Measurements from ENCODE around the gene CHN2.

- TF ChIP-seq CTCF (IDR thresholded peaks at IDR 0.05 in 8 of 11, conservative IDR thresholded peaks at IDR 0.05 in 3 of 11) (no peak), POLR2A (IDR thresholded peaks at IDR 0.05) (no peak), POLR2AphosphoS5 (IDR thresholded peaks at IDR 0.05) (no peak)
These were observed 223.5 kb downstream of the CHN2 start for GRCh38 chr7:29418056-29418455.

Data from spleen (tissue), 7 donors.